AG08395 (cell line): ENCODE data around the gene MORN5.

Experiments used
- DNase-seq: peaks from one replicate; pipeline ENCODE4 v3.0.0; 2012; ENCODE audit warnings: mixed read lengths, low spot score

The MORN5 gene

GRCh38 chr9:122191584-122191983, 31.9 kb downstream of the MORN5 start:
- DNase-seq, result no peak

GRCh38 chr9:122192261-122192875, 32.7 kb downstream of the MORN5 start:
- no peak for DNase-seq

GRCh38 chr9:122192914-122193525, 33.3 kb downstream of the MORN5 start:
- DNase-seq, result no peak

GRCh38 chr9:122193651-122194050, 33.9 kb downstream of the MORN5 start:
- no peak for DNase-seq

GRCh38 chr9:122195875-122196274, 36.2 kb downstream of the MORN5 start:
- DNase-seq, result no peak

- DNase-seq, result no peak
Observed at GRCh38 chr9:122197426-122197825, 37.7 kb downstream of the MORN5 start.

GRCh38 chr9:122197882-122198281, 38.2 kb downstream of the MORN5 start:
- DNase-seq, result no peak

- DNase-seq, result peak; percentile 61
Observed at GRCh38 chr9:122200960-122201595, 41.4 kb downstream of the MORN5 start.

GRCh38 chr9:122201641-122202040, 41.9 kb downstream of the MORN5 start:
- DNase-seq, result peak; percentile 48

- no peak for DNase-seq
Observed at GRCh38 chr9:122202111-122202510, 42.4 kb downstream of the MORN5 start.

GRCh38 chr9:122204055-122204454, 44.3 kb downstream of the MORN5 start:
- DNase-seq, result no peak

- no peak for DNase-seq
Observed at GRCh38 chr9:122204491-122204890, 44.8 kb downstream of the MORN5 start.

GRCh38 chr9:122205176-122205575, 45.5 kb downstream of the MORN5 start:
- no peak for DNase-seq

- DNase-seq, result peak; percentile 90
Observed at GRCh38 chr9:122206118-122207046, 46.7 kb downstream of the MORN5 start.

- no peak for DNase-seq
Observed at GRCh38 chr9:122207096-122207495, 47.4 kb downstream of the MORN5 start.

GRCh38 chr9:122209451-122209850, 49.7 kb downstream of the MORN5 start:
- DNase-seq, result no peak

GRCh38 chr9:122212473-122213004, 52.8 kb downstream of the MORN5 start:
- DNase-seq, result no peak

GRCh38 chr9:122213102-122213588, 53.4 kb downstream of the MORN5 start:
- no peak for DNase-seq

GRCh38 chr9:122213589-122214413, 54.1 kb downstream of the MORN5 start:
- no peak for DNase-seq

GRCh38 chr9:122214507-122214906, 54.8 kb downstream of the MORN5 start:
- no peak for DNase-seq

GRCh38 chr9:122215663-122216062, 56.0 kb downstream of the MORN5 start:
- no peak for DNase-seq
